Endothelial cell of umbilical vein (primary cell): ENCODE results near the gene CDK11B. TPM values are rescaled to one million over a fixed set of nuclear protein-coding genes. Genes with fewer than 3 reads are reported as not detected.

Experiments used
- BruUV-seq: library from RNA; stranded (reverse); fragments of 400-500 nt; replicated peaks from 2 replicates; lab custom pipeline; 2021; lab: Mats Ljungman, UMichigan
- CTCF ChIA-PET: fragments of 300-600, 350-600 bp; sonication (Branson Sonifier 250); formaldehyde crosslinking; loops from one replicate; lab custom pipeline; 2021; ENCODE audit warnings: antibody characterized with exemption, inconsistent platforms; lab: Charles Lee
- POLR2A ChIA-PET: fragments of 300-600, 350-600 bp; sonication (Branson Sonifier 250); formaldehyde crosslinking; loops from one replicate; lab custom pipeline; 2021; ENCODE audit warnings: antibody characterized with exemption, inconsistent platforms; lab: Charles Lee
- DNase-seq: peaks from one replicate; pipeline ENCODE4 v3.0.0-alpha.2; 2011; ENCODE audit warnings: low read depth, low spot score
- FAIRE-seq: peaks from 2 replicates; lab custom pipeline; 2011; peaks lifted over from hg19 to GRCh38; lab: Jason Lieb, UNC
- H2AFZ ChIP-seq: 2 replicates; pipeline ENCODE4 v1.6.0; 2012; ENCODE audit warnings: low read depth, low read length, control low read depth, inconsistent platforms
- H3K27ac ChIP-seq: 2 replicates; pipeline ENCODE4 v1.5.1; 2011; ENCODE audit warnings: low read depth, mild to moderate bottlenecking, control low read depth, low read length, moderate library complexity; ENCODE audit not compliant: insufficient read depth
- H3K27me3 ChIP-seq, 2 experiments: 2 replicates each; pipeline versions ENCODE4 v1.6.0 to v1.6.1; 2011; ENCODE audit warnings: low read length in 2 of 2, mixed read lengths in 1 of 2; ENCODE audit not compliant: control insufficient read depth in 2 of 2, insufficient read depth in 2 of 2
- H3K36me3 ChIP-seq, 2 experiments: 2 replicates in 1 of 2; 3 replicates in 1 of 2; pipeline ENCODE4 v1.5.1; 2011; ENCODE audit warnings: low read length in 2 of 2, mild to moderate bottlenecking in 1 of 2, moderate library complexity in 1 of 2; ENCODE audit not compliant: control insufficient read depth in 2 of 2, insufficient read depth in 2 of 2; ENCODE audit errors: extremely low read depth in 1 of 2
- H3K4me1 ChIP-seq: 3 replicates; pipeline ENCODE4 v1.5.1; 2011; ENCODE audit warnings: mild to moderate bottlenecking, low read length; ENCODE audit not compliant: control insufficient read depth, insufficient read depth; ENCODE audit errors: extremely low read depth
- H3K4me2 ChIP-seq: 2 replicates; pipeline ENCODE4 v1.6.1; 2011; ENCODE audit warnings: low read length, control low read depth, mixed read lengths; ENCODE audit not compliant: insufficient read depth
- H3K4me3 ChIP-seq, 3 experiments: fragments of 200-600 bp in 1 of 3; sonication (generic), shearing (Covaris generic) in 1 of 3; replicated peaks in 1 of 3; 2 replicates each; pipeline ENCODE4 v1.5.1; 2011 to 2016; ENCODE audit warnings: control low read depth in 3 of 3, low read length in 3 of 3, mild to moderate bottlenecking in 2 of 3, inconsistent platforms in 1 of 3, low read depth in 1 of 3, moderate library complexity in 1 of 3; ENCODE audit not compliant: insufficient read depth in 1 of 3
- H3K79me2 ChIP-seq: 2 replicates; pipeline ENCODE4 v1.6.0; 2012; ENCODE audit warnings: low read length, inconsistent platforms; ENCODE audit not compliant: control insufficient read depth, insufficient read depth
- H3K9ac ChIP-seq: replicated peaks from 2 replicates; pipeline ENCODE3; 2011; ENCODE audit warnings: low read length, control low read depth; ENCODE audit not compliant: insufficient read depth; ENCODE audit errors: extremely low read depth
- H3K9me1 ChIP-seq: replicated peaks from 3 replicates; pipeline ENCODE4 v1.6.0; 2011; ENCODE audit warnings: mild to moderate bottlenecking, low read length; ENCODE audit not compliant: control insufficient read depth, insufficient read depth; ENCODE audit errors: extremely low read depth
- H3K9me3 ChIP-seq: replicated peaks from 2 replicates; pipeline ENCODE4 v1.5.1; 2012; ENCODE audit warnings: low read length, inconsistent platforms; ENCODE audit not compliant: control insufficient read depth, insufficient read depth
- H4K20me1 ChIP-seq: replicated peaks from 2 replicates; pipeline ENCODE3; 2011; ENCODE audit warnings: mild to moderate bottlenecking, low read length; ENCODE audit not compliant: control insufficient read depth, insufficient read depth; ENCODE audit errors: extremely low read depth
- EZH2 ChIP-seq: IDR thresholded peaks from 2 replicates; pipeline ENCODE4 v1.6.1; 2012; ENCODE audit warnings: borderline replicate concordance, low read depth, mild to moderate bottlenecking, moderate library complexity, low read length, inconsistent platforms; ENCODE audit not compliant: severe bottlenecking
- MYC ChIP-seq: IDR thresholded peaks from one replicate; pipeline ENCODE4 v1.6.1; 2011; ENCODE audit warnings: mild to moderate bottlenecking, low read depth, low read length
- POLR2AphosphoS5 ChIP-seq: IDR thresholded peaks from 2 replicates; pipeline ENCODE4 v1.6.1; 2012; ENCODE audit warnings: low read depth, mild to moderate bottlenecking, control low read depth, low read length, moderate library complexity; ENCODE audit not compliant: insufficient read depth
- dilution Hi-C: fragments of 300-500 bp; cut with MboI; formaldehyde crosslinking; loops from one replicate; pipeline ENCODE4 v1.15.0; 2019; ENCODE audit warnings: low sequenced_read_pairs; ENCODE audit not compliant: extremely low pct_ligation_motif_present
- intact Hi-C: fragments of 100-400 bp; cut with micrococcal nuclease; formaldehyde crosslinking; loops from one replicate; pipeline ENCODE4 v1.10.0; 2022
- polyA plus RNA-seq, 4 experiments: library from polyadenylated mRNA; depleted of rRNA in 3 of 4; stranded (reverse) in 3 of 4; unstranded in 1 of 4; fragments of >200 nt; gene quantifications; 2 replicates each; pipeline versions ENCODE4 v1.2.1 to v1.2.3, GENCODE V29; 2011 to 2012; ENCODE audit warnings: missing spikeins in 1 of 4
- total RNA-seq: library from RNA; stranded (reverse); gene quantifications from 2 replicates; pipeline ENCODE4 v1.2.3, GENCODE V29; 2021
- TF ChIP-seq, protein P1 (sequence below), 2 donors: IDR thresholded peaks; 1 replicate in 1 of 2; 2 replicates in 1 of 2; pipeline ENCODE4 v1.5.1; 2011; ENCODE audit warnings: low read length in 2 of 2, mild to moderate bottlenecking in 2 of 2, moderate library complexity in 2 of 2, control low read depth in 1 of 2, inconsistent platforms in 1 of 2, low read depth in 1 of 2; ENCODE audit not compliant: insufficient read depth in 1 of 2; ENCODE audit errors: extremely low read depth in 1 of 2

CDK11B gene
- total and polyA plus RNA-seq, 2 donors (not counting 3 experiments of a cell fraction or from before 2014, with no cell fraction given), result 16.4 to 32.0 TPM

- peaks cover 0 to 19% of the 10 kb centered on the region in 2 experiments for H3K36me3 ChIP-seq
- H3K9me3 ChIP-seq, result no peaks in the 10 kb centered on the region
- POLR2A ChIA-PET, result no interaction called here
- no peaks in the 10 kb centered on the region for H3K9me1 ChIP-seq
- intact Hi-C loops, result no loop called here
- CTCF ChIA-PET, result no interaction called here
- H3K4me1 ChIP-seq, result no peaks in the 10 kb centered on the region
- H3K9ac ChIP-seq, result no peak overlapping the region
- no peak overlapping the region for H3K4me2 ChIP-seq
- H4K20me1 ChIP-seq, result no peaks in the 10 kb centered on the region
- H3K4me3 ChIP-seq, result no peak overlapping the region
- no peaks in the 10 kb centered on the region for H3K27me3 ChIP-seq
- no peak for FAIRE-seq
- BruUV-seq, result no TSS peak
- no peaks in the 10 kb centered on the region for H3K79me2 ChIP-seq
- no peak for DNase-seq
- H2AFZ ChIP-seq, result no peak overlapping the region
- no peak overlapping the region for H3K27ac ChIP-seq
- TF ChIP-seq POLR2AphosphoS5 (no peak), MYC (no peak), EZH2 (no peak)
- TF ChIP-seq, protein P1, sequence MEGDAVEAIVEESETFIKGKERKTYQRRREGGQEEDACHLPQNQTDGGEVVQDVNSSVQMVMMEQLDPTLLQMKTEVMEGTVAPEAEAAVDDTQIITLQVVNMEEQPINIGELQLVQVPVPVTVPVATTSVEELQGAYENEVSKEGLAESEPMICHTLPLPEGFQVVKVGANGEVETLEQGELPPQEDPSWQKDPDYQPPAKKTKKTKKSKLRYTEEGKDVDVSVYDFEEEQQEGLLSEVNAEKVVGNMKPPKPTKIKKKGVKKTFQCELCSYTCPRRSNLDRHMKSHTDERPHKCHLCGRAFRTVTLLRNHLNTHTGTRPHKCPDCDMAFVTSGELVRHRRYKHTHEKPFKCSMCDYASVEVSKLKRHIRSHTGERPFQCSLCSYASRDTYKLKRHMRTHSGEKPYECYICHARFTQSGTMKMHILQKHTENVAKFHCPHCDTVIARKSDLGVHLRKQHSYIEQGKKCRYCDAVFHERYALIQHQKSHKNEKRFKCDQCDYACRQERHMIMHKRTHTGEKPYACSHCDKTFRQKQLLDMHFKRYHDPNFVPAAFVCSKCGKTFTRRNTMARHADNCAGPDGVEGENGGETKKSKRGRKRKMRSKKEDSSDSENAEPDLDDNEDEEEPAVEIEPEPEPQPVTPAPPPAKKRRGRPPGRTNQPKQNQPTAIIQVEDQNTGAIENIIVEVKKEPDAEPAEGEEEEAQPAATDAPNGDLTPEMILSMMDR (IDR thresholded peaks at IDR 0.05; ENCODE audit: extremely low read depth in 1 of 2, insufficient read depth in 1 of 2, low read depth in 1 of 2, low read length in 2 of 2), result no peak
- dilution Hi-C loops, result no loop called here
Measured at GRCh38 chr1:1672181-1672965, 13.6 kb upstream of the CDK11B start.
